CD14-positive monocyte (primary cell): ENCODE measurements around the gene VAX1. TPM values are rescaled to one million over a fixed set of nuclear protein-coding genes. Genes with fewer than 3 reads are reported as not detected.
"Not testable (repeated sequence)": the region's sequence is repeated elsewhere in the genome, so short reads cannot be mapped to it uniquely, and the experiment has no call there.

Source experiments
- DNase-seq, 3 donors: peaks; one replicate each; pipeline ENCODE4 v3.0.0-alpha.2; 2011 to 2022
- H2AFZ ChIP-seq: 2 replicates; pipeline ENCODE4 v1.6.0; 2012; ENCODE audit warnings: mild to moderate bottlenecking, low read depth, low read length, inconsistent platforms; ENCODE audit not compliant: insufficient read depth, poor library complexity, severe bottlenecking
- H3K27ac ChIP-seq, 2 donors: 1 replicate in 1 of 2; 2 replicates in 1 of 2; pipeline ENCODE4 v1.5.1; 2012 to 2013; ENCODE audit warnings: low read length in 2 of 2, control low read depth in 1 of 2, inconsistent platforms in 1 of 2, low read depth in 1 of 2, mild to moderate bottlenecking in 1 of 2
- H3K27me3 ChIP-seq, 2 donors: one replicate each; pipeline versions ENCODE4 v1.6.0 to v1.6.1; 2011 to 2013; ENCODE audit warnings: low read length in 2 of 2; ENCODE audit not compliant: control insufficient read depth in 2 of 2, insufficient read depth in 2 of 2
- H3K36me3 ChIP-seq, 2 donors: replicated peaks in 1 of 2; 1 replicate in 1 of 2; 2 replicates in 1 of 2; pipeline versions ENCODE4 v1.5.1 to v1.6.1; 2012 to 2013; ENCODE audit warnings: low read length in 2 of 2, control low read depth in 1 of 2, inconsistent platforms in 1 of 2, mild to moderate bottlenecking in 1 of 2; ENCODE audit not compliant: insufficient read depth in 2 of 2, control insufficient read depth in 1 of 2
- H3K4me1 ChIP-seq, 2 donors: 1 replicate in 1 of 2; 2 replicates in 1 of 2; pipeline versions ENCODE4 v1.5.1 to v1.6.1; 2012 to 2013; ENCODE audit warnings: low read length in 2 of 2, control low read depth in 1 of 2, inconsistent platforms in 1 of 2, mild to moderate bottlenecking in 1 of 2, moderate library complexity in 1 of 2; ENCODE audit not compliant: insufficient read depth in 2 of 2, control insufficient read depth in 1 of 2
- H3K4me2 ChIP-seq: replicated peaks from 2 replicates; pipeline ENCODE3; 2012; ENCODE audit warnings: low read length, moderate library complexity, mild to moderate bottlenecking; ENCODE audit not compliant: poor library complexity, severe bottlenecking; ENCODE audit errors: extremely low read depth
- H3K4me3 ChIP-seq, 3 experiments: fragments of 200-600 bp in 1 of 3; sonication (generic) in 1 of 3; replicated peaks in 1 of 3; 1 replicate in 2 of 3; 2 replicates in 1 of 3; pipeline ENCODE4 v1.5.1; 2011 to 2013; ENCODE audit warnings: low read length in 3 of 3, mild to moderate bottlenecking in 3 of 3, control low read depth in 2 of 3, low read depth in 2 of 3, inconsistent platforms in 1 of 3, moderate library complexity in 1 of 3
- H3K79me2 ChIP-seq: 2 replicates; pipeline ENCODE4 v1.6.0; 2012; ENCODE audit warnings: mild to moderate bottlenecking, control low read depth, inconsistent platforms, low read length, moderate library complexity; ENCODE audit not compliant: insufficient read depth
- H3K9ac ChIP-seq: 2 replicates; pipeline ENCODE4 v1.6.0; 2017; ENCODE audit warnings: low read length, mild to moderate bottlenecking; ENCODE audit not compliant: insufficient read depth, poor library complexity, severe bottlenecking
- H3K9me3 ChIP-seq, 2 donors: replicated peaks in 1 of 2; 1 replicate in 1 of 2; 2 replicates in 1 of 2; pipeline versions ENCODE4 v1.5.1 to v1.6.1; 2012 to 2013; ENCODE audit warnings: low read length in 2 of 2, control low read depth in 1 of 2; ENCODE audit not compliant: control insufficient read depth in 1 of 2, insufficient read depth in 1 of 2
- H4K20me1 ChIP-seq: 2 replicates; pipeline ENCODE4 v1.6.0; 2012; ENCODE audit warnings: mild to moderate bottlenecking, low read length, control low read depth, moderate library complexity; ENCODE audit not compliant: insufficient read depth
- H3K27ac Mint-ChIP-seq, 7 donors: one replicate each; pipeline ENCODE4 v1.8.0; 2020; ENCODE audit warnings: mild to moderate bottlenecking in 7 of 7, mixed read lengths in 7 of 7, moderate library complexity in 6 of 7, inconsistent platforms in 2 of 7
- H3K27me3 Mint-ChIP-seq, 3 donors: one replicate each; pipeline ENCODE4 v1.8.0; 2021 to 2022; ENCODE audit warnings: low read depth in 3 of 3, mild to moderate bottlenecking in 3 of 3, mixed read lengths in 3 of 3, moderate library complexity in 3 of 3, inconsistent platforms in 1 of 3
- H3K36me3 Mint-ChIP-seq, 2 donors: one replicate each; pipeline ENCODE4 v1.8.0; 2020; ENCODE audit warnings: mixed read lengths in 2 of 2, inconsistent platforms in 1 of 2, mild to moderate bottlenecking in 1 of 2
- H3K4me1 Mint-ChIP-seq: one replicate; pipeline ENCODE4 v1.8.0; 2020; ENCODE audit warnings: mild to moderate bottlenecking, mixed read lengths
- H3K4me3 Mint-ChIP-seq, 2 donors: one replicate each; pipeline ENCODE4 v1.8.0; 2020; ENCODE audit warnings: mild to moderate bottlenecking in 2 of 2, mixed read lengths in 2 of 2, moderate library complexity in 1 of 2
- H3K9me3 Mint-ChIP-seq, 7 donors: one replicate each; pipeline ENCODE4 v1.8.0; 2020 to 2022; ENCODE audit warnings: mixed read lengths in 7 of 7, mild to moderate bottlenecking in 6 of 7, moderate library complexity in 6 of 7, inconsistent platforms in 2 of 7
- WGBS: methylation state at CpG from one replicate; pipeline ENCODE4 v1.1.5; 2013; ENCODE audit warnings: missing lambda C conversion rate; ENCODE audit not compliant: insufficient coverage; 5-methylcytosine and 5-hydroxymethylcytosine counted together
- intact Hi-C, 2 donors: fragments of 100-400 bp; cut with micrococcal nuclease; formaldehyde crosslinking; loops; one replicate each; pipeline versions ENCODE4 v1.15.0 to v1.15.1; 2023
- polyA plus RNA-seq, 3 donors: library from polyadenylated mRNA; depleted of rRNA in 1 of 3; unstranded in 2 of 3; stranded (reverse) in 1 of 3; fragments of 300-500 nt in 2 of 3; fragments of >200 nt in 1 of 3; fragmentation: Illumina TruSeq in 2 of 3; gene quantifications; 1 replicate in 2 of 3; 2 replicates in 1 of 3; pipeline ENCODE4 v1.2.3, GENCODE V29; 2012 to 2021
- TF ChIP-seq, protein P1 (sequence below): fragments of 200-600 bp; IDR thresholded peaks from one replicate; pipeline ENCODE4 v1.8.0; 2022; ENCODE audit warnings: antibody characterized with exemption, mild to moderate bottlenecking

VAX1 gene
- polyA plus RNA-seq, 3 donors, result not detected

DNA sequence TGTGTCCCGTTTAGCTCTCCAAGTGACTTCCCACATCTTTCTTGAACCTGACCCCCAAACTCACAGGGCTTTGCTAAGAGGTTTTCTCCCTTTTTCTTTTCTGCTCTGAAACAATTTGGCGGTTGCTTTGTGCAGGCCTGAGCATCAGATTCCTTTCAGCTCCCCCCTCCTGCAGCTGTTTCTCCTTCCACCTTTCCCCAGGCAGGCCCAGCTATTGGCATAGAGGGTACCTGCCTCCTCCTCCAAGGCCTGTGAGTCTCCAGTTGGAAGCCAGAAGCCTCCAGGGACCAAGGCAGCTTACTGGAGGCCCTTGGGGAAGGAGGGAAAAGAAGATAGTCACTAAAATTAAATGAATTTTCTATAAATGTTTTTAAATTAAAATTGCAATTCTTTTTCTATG, 7.7 kb downstream of the VAX1 start:
- H3K36me3 ChIP-seq, result no peaks in the 10 kb centered on the region
- peaks cover 37% of the 10 kb centered on the region for H3K4me1 Mint-ChIP-seq
- peaks cover 78 to 90% (median 80%) of the 10 kb centered on the region in 3 donors for H3K27me3 Mint-ChIP-seq
- TF ChIP-seq, protein P1, sequence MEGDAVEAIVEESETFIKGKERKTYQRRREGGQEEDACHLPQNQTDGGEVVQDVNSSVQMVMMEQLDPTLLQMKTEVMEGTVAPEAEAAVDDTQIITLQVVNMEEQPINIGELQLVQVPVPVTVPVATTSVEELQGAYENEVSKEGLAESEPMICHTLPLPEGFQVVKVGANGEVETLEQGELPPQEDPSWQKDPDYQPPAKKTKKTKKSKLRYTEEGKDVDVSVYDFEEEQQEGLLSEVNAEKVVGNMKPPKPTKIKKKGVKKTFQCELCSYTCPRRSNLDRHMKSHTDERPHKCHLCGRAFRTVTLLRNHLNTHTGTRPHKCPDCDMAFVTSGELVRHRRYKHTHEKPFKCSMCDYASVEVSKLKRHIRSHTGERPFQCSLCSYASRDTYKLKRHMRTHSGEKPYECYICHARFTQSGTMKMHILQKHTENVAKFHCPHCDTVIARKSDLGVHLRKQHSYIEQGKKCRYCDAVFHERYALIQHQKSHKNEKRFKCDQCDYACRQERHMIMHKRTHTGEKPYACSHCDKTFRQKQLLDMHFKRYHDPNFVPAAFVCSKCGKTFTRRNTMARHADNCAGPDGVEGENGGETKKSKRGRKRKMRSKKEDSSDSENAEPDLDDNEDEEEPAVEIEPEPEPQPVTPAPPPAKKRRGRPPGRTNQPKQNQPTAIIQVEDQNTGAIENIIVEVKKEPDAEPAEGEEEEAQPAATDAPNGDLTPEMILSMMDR, result no peak
- H3K9me3 ChIP-seq, result peaks cover 10 to 35% of the 10 kb centered on the region in 2 donors
- H4K20me1 ChIP-seq, result no peaks in the 10 kb centered on the region
- peak overlapping the region in 1 of 2 donors; percentile 57 for H3K4me3 Mint-ChIP-seq
- intact Hi-C loops, result no loop called here
- DNase-seq, result no peak
- peaks cover 0 to 48% (median 20%) of the 10 kb centered on the region in 7 donors for H3K9me3 Mint-ChIP-seq
- H3K27me3 ChIP-seq, result peaks cover 76 to 88% of the 10 kb centered on the region in 2 donors
- H3K4me1 ChIP-seq, result peaks cover 24 to 30% of the 10 kb centered on the region in 2 donors
- no peak overlapping the region for H3K27ac ChIP-seq
- no peak overlapping the region for H3K27ac Mint-ChIP-seq
- WGBS, result 100% methylated on average over 2 of the region's 2 CpGs
- no peak overlapping the region for H3K4me3 ChIP-seq
- H3K79me2 ChIP-seq, result no peaks in the 10 kb centered on the region
- H2AFZ ChIP-seq, result no peak overlapping the region
- H3K9ac ChIP-seq, result no peak overlapping the region
- peaks cover 4 to 6% of the 10 kb centered on the region in 2 donors for H3K36me3 Mint-ChIP-seq
- no peak overlapping the region for H3K4me2 ChIP-seq

DNA sequence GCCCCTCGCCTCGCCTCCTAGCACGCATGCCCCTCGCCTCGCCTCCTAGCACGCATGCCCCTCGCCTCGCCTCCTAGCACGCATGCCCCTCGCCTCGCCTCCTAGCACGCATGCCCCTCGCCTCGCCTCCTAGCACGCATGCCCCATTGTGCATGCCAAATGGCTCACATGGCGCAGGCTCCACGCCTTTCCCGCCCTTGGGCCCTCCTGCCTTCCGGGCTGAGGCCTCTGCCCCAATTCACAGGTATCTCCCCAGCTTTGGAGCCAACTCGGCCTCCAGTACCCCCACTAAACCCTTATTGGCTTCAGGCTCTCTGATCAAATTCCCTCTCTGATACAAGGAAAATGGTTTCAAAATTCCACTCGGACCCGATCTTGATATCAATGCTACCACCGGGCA, 11.4 kb downstream of the VAX1 start:
- DNase-seq, H3K27ac Mint-ChIP-seq, H4K20me1 ChIP-seq, H2AFZ ChIP-seq, H3K27ac ChIP-seq, H3K4me3 ChIP-seq, H3K4me1 ChIP-seq, intact Hi-C loops, H3K4me1 Mint-ChIP-seq, H3K36me3 ChIP-seq, H3K9ac ChIP-seq, H3K4me2 ChIP-seq, H3K79me2 ChIP-seq, H3K36me3 Mint-ChIP-seq: not testable (repeated sequence)
- Mint-ChIP-seq H3K9me3 (peaks cover 0 to 18% (median 6%) of the 10 kb centered on the region in 7 donors), H3K4me3 (peak overlapping the region in 1 of 2 donors; percentile 59), H3K27me3 (peaks cover 56 to 78% (median 58%) of the 10 kb centered on the region in 3 donors)
- Histone ChIP-seq H3K27me3 (peaks cover 51 to 66% of the 10 kb centered on the region in 2 donors), H3K9me3 (peaks cover 0 to 15% of the 10 kb centered on the region in 2 donors)
- 94% methylated on average over 11 of the region's 23 CpGs for WGBS
